Activated effector memory CD4-positive, alpha-beta T cell treated with anti-CD3 and anti-CD28 coated beads, Interleukin-2, amount 50 U/mL, for 16 hours (primary cell): Measurements from ENCODE around the gene KLK14.

Experiments used
- DNase-seq: peaks from one replicate; pipeline ENCODE4 v3.0.0-alpha.2; 2020

Gene KLK14

DNA sequence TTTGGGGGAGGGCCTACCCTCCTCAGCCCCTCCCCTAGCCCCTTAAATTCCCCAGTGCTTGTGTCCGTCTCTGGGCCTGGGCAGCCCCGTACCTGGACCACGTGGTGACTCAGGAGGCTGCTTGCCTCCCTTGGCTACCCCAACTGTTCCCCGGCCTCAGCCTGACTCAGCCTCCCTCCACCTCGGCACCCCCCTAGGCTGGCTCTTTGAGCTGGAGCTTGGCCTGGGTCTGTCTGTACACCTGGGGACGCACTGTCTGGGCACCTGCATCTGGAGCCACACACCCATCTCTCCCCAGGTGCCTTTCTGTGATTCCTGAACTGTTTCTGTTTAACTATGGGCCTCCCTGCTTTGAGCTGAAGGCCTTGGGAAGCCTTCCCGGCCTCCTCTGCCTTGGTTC lies 1.8 kb upstream of the KLK14 start:
- DNase-seq = peak; percentile 44

DNA sequence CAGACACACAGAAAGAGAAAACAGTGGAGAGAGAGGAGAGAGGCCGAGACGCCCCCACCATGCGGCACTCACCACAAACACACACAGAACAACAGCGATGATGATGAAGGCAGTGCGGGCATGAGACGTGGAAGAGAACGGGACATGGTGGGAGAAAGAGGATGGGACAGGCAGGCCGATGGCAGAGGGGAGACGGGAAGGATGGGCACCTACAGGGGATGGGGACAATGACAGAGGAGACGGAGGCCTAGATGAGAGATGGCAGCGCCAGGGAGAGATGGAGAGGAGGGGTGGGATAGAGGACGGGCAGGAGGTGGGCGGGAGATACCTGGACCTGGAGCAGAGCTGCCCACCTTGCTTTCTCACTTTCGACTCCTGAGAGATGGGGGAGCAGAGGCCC lies 1.1 kb upstream of the KLK14 start:
- DNase-seq = peak; percentile 34

DNA sequence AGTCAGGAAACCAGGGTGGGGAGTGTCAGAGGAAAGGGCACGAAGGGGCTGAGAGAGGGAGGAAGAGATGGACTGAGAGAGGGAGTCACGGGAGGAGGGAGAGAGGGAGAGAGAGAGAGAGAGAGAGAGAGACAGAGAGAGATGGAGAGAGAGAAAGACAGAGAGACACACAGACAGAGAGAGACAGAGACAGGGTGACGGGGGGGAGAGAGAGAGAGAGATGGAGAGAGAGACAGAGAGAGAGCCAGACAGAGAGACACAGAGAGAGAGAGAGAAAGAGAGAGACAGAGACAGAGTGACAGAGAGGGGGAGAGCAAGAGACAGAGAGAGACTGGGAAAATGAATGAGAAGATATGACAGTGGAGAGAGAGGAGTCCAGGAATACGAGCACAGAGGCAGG lies 494 bp upstream of the KLK14 start:
- DNase-seq = peak; percentile 21

DNA sequence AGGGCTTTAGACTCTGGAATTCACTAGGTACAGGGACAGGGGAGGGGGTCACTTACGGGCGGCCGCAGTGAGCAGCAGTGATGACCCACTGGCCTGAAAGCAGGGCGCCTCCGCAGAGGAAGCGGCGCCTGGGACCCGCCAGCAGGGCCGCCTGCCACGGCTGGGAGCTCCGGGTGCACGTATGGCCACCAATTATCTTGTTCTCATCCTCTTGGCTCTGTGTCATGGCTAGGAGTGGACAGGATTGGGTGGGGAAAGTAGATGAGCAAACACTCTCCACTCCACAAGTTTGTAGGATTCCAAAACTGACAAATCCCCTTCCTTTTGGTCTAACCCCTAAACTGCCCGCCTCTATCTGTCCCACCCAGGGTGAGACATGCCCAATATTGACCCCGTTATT lies 1.2 kb downstream of the KLK14 start:
- DNase-seq = peak; percentile 25

DNA sequence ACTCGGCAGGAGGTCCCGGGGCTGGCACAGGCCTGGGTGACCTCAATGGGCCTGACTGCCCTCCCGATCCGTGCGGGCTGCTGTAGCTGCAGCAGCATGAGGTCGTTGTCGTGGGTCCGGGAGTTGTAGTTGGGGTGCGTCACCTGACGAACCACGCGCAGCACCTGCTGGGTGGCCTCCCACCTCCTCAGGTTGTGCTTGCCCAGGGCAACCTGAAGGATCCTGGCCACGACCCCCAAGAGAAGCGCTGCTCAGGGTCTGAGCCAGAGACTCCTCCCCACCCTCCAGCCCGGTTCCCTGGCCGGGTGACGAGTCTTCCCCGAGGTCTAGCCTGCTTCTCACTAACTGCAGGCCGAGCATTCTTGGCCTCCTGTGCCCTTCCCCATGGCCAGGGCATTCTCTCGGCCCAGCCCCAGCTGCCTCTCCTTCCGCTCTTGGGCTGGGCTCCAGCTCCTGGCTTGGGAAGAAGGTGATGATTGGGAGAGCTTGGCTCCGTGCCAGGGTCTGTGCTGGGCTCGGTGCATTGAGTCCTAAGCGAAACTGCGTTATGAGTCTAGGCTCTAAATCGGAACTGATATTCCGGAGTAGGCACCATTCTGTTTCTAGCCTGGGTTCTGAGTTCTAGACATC lies 3.1 kb downstream of the KLK14 start:
- peak; percentile 25 for DNase-seq

DNA sequence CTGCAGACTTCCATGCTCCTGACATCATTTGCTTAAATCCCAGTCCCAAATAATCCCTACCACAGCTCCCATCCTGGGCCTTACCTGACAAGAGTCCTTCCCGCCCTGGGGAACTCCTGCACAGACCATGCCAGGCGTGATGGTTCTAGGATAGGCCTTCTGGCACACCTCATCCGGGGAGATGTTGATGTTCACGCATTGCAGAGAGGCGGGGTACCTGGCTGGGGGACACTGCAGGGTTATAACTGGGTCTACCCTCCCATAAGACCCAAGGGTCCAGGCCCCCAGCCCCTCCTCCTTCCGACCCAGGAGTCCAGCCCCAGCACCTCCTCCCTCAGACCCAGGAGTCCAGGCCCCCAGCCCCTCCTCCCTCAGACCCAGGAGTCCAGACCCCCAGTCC lies 4.0 kb downstream of the KLK14 start:
- no peak for DNase-seq

DNA sequence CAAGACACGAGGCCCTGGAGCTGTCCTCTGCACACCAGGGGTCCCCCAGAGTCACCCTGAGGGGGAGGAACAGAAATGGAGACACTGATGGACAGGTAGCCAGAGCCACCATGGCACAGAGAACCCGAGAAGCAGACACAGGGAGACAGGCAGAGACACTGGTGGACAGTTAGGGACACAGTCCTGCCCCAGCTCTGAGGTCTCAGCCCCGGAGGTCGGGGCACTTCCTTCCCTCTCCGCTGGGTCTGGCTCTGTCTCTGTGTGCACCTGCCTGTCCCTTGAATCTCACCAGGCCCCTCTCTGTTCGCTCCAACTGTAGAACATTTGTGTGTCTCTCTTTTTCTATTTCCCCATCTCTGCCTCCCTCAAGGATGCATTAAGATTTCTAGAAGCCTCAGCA lies 4.6 kb downstream of the KLK14 start:
- no peak for DNase-seq

DNA sequence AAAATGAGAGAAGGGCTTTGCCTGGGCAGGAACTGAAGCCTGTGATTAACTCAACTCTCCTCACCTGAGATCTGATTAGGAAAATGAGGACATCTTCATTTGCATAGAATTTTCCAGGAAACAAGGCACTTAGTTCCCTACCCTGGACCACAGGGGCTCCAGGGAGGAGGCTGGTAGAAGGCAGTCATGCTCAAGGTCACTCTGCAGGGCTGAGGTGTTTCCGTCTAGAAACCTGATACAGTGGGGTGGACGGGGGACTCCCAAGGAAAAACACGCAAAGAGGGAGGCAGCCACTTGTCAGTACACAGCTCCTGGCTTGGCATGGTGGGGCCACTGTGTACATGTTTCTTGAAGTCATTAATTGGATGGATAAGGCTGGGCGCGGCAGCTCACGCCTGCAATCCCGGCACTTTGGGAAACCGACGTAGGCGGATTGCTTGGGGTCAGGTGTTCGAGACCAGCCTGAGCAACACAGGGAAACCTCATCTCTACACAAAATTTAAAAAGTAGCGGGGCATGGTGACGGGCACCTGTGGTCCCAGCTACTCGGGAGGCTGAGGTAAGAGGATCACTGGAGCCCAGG lies 6.0 kb downstream of the KLK14 start:
- DNase-seq = peak; percentile 53

DNA sequence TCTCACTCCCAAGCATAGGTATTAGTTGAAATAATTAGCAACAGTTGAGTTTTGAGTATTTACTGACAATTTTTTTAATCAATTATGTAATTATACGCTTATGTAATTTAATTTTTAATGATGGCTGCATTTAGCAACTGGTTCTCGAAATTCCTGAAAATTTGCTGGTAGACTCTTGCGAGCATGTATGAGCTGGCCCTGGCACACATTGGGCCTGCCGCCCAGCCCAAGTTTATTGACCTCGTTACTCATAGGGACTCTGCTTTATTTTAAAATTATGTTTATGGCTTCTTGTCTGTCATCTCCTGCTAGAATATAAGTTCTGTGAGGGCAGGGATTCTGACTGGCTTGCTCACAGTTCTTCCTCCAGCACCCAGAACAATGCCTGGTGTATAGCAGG lies 6.7 kb downstream of the KLK14 start:
- peak; percentile 8 for DNase-seq

DNA sequence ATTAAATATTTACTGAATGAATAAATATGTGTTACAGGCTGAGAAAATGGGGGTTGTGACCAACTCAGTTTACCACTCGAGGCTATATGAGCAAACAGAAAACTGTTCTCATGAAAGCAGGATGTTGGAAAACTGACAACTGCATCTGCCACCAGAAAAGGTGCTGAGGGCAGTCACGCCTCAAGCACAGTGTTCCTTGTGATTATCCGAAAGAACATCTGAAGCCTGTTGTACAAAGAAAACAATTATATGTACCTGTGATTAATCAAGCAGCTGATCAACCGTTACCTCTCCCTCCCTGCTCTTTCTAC lies 11.6 kb downstream of the KLK14 start:
- DNase-seq = no peak

DNA sequence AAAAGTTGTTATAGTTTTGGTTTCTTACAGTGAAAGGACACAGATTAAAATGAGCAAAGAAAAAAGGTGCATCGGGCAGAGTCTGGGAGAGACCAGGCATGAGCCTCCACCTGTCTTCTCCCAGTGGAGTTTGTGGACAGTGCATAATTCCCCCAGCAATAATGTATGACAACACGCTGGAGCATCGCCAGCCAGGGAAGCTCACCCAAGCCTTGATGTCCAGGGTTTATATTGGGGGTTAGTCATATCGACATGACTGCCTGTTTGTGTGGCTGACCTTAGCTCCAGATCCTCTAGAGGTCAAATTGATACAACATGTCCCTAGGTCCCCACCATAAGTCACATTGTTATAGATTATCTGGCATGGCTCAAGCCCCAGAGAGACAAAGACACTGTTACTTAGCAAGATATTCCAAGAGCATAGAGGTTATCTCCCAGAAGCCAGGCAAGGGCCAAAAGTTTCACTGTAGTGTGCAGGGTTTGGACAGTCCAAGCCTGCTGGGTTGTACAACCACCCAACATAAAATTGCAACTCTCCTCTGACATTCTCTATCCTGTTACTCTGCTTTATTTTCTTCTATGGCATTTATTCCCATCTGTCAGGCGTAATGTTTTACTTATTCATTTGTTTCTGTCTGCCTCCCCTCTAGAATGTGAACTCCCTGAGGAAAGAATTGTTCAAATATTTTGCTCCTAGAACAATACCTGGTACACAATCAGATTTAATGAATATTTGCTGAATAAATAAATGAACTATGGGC lies 12.2 kb downstream of the KLK14 start:
- DNase-seq = no peak

DNA sequence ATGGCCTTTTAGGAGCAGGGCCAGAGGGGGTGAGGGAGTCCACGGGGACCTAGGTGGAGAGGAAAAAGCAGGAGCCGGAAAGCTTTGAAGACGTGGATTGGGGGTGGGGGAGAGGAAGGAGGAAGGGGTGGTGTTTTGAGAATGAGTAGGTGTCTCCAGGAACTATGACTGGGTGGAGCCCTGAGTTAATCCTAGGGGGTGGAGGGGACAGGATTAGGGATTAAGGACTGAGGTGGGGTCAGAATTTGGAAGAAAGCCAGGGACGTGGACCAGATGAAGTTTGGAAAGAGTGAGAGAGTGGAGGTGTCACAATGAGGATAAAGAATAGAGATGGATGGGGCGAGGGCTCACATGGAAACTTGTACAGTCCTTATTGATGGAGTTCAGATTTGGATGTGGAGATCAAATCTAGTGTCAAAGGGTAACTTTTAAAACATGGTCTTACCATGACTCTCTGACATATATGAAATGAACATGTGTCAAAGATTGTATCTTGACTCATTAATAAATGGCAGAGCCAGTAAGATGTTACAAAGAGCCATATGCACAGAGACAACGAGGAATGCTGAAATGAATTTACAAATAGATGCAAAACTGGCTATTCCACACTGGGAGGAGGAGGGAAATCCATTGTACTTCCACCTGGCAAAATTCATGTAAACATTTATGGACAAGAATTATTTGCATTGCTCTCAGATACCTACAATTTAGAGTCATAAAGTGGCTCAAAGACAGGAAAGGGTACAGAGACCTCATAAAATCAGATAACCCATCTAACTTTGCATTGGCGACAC lies 16.1 kb downstream of the KLK14 start:
- no peak for DNase-seq

DNA sequence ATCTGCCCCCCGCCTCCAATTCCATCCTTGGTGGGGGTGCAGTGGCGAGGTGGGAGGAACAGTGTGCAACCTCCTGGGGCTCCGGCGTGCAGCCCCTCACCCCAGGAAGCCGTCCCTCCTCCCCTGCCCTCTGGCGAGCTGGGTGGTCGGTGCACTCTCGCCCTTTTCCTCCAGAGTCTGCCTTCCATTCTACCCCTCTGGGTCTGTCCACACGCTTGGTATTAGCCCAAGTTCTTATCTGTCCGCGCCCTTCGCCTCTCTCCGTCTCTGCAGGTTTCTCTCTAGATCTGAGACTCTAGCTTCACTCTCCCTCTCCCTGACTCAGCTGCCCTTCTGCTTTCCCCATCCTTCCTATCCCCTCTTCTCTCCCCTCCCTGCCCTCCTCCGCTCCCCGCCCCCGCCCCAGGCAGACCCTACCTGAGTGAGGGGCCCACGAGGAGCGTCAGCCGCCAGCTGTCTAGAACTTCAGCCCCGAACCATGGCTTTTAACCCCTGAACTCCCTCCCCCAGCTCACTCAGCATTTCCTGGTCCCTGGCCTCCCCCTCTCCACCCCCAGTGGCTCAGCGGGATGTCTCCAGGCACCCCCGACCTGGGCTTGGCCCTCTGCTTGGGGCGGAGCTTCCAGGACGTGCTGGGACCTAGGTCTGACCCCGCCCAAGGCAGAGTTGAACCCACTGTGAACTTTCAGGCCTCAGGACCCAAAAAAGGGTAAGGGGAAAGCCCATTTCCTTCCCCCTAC lies 17.3 kb downstream of the KLK14 start:
- DNase-seq = no peak

DNA sequence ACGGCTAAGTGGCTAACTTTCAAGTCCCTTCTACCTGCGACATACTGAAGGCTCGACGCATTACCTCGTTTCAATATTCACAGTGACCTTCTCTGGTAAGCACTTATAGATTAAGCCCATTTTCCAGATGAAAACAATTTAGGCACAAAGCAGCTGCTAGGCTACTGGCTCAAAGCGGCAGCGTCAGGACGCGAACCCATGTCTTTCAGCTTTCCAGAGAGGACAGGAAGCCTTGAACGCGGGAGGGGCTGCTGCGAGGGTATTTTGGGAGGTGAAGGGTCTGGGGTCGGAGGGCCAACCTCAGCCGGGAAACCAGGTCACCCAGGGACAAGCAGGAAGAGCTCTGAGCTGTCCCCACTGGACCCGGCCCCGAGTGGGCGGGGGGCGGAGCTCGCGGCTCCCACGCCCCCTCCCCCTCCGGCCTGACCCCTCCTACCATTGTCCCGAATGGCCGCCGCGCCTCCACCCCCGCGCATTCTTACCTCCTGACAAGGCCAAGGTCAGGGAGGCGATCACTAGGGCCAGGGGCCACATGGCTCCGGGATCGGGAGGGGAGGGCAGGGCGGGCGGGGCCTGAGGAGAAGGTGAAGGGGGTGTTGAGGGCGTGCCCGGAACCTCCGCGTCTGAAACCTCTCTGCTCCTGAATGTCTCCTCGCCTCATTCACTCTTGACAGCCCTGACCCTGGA lies 18.0 kb downstream of the KLK14 start, which contains the start of gene KLK13:
Gene KLK13 (minus strand): TSS at position 559 of the 687 bp plus-strand sequence. CDS start 25 bp downstream, at position 534.
- no peak for DNase-seq

DNA sequence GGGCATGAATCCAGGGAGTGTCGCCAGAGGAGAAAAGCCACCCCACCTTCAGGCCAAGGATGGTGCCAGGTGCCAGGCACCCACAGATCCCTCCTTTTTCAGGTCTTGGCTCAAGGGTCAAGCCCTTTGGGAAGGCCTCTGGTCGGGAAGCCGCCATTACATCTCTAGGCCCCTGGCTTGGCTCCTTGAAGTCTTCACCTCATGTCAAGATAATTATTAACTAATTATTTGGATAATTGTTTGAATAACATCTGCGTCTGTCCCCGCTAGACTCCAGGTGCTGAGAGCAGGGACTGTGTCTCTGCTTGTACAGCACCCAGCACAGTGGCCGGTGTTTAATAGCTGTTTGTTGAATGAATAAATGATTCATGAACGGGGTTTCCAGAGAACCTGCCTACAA lies 19.0 kb downstream of the KLK14 start:
- DNase-seq = no peak

DNA sequence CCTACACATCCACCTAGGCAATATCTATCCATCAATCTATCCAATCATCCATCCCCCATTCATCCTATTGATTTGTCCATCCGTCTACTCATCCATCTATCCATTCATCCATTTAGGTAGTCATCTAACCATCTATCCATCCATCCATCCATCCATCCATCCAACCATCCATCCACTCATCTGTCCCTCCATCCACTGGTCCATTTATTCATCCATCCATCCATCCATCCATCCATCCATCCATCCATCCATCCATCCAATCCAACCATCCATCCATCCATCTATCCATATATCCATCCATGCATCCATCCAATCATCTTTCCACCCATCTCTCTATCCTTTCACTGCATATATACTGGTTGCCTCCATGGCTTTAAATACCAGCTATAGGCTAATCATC lies 21.7 kb downstream of the KLK14 start:
- no peak for DNase-seq

DNA sequence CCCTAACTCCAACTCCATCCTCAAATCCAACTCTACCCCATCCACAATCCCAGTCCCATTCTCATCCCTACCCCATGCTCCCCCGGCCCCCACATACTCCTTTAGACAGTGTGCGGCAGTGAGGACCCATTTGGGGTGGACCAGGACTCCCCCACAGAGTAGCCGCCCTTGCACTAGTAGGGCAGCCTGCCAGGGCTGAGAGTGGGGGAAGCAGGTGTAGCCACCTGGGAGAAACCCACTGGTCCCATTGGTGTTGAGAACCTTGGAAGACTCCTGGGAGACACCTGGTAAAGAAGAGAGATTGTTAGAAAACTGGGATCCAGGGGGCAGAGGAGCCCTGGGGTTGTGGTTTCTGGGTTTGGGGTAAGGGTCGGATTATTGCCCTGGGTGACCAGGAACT lies 22.4 kb downstream of the KLK14 start:
- no peak for DNase-seq

DNA sequence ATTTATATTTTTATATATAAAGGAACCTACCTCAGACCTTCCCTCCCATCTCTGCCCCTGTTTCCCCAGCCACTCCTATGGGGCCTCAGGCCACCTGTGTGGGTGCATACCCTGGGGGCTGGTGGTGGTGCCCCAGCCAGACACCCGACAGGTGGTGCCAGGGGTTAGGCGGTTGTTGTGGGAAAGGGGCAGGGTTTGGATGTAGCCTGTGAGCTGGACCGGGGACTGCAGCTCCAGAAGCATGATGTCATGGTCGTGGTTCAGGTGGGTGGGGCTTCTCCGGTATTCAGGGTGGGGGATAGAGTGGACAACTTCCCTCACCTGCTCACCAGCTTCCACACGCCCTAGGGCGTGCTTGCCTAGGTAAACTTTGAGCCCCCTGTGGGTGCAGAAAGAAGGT lies 23.0 kb downstream of the KLK14 start:
- no peak for DNase-seq

DNA sequence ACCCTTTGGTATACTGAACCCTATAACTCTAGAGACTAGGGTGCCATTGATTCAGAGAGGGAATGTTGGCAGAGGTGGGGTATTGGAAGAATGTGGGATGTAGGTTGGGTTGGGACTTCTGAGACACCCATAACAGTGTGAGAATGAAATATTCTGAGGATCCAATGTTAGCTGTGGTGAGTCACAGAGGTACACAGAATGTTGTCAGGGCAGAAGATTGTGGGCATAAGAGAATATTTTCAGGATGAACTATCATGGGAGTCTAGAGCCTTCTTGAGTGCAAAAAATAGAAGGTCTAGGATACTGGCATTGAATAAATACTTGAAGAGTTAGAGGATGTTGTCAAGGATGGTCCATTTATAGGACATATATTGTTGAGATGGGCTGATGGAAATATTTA lies 26.8 kb downstream of the KLK14 start:
- no peak for DNase-seq

DNA sequence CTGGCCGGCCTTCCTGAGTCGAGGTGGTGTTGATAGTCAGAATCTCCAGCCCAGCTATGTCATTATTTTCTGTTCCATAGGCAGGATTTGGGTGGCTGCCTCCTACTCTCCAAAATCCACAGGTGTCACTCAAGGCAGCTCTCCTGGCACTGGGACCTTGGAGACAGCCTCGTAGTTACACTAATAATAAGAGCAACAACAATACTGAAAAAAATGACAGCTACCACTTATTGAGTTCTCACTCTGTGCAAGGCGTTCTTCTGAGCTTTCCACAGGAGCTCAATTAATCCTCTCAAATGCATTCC lies 35.7 kb downstream of the KLK14 start:
- DNase-seq = no peak

DNA sequence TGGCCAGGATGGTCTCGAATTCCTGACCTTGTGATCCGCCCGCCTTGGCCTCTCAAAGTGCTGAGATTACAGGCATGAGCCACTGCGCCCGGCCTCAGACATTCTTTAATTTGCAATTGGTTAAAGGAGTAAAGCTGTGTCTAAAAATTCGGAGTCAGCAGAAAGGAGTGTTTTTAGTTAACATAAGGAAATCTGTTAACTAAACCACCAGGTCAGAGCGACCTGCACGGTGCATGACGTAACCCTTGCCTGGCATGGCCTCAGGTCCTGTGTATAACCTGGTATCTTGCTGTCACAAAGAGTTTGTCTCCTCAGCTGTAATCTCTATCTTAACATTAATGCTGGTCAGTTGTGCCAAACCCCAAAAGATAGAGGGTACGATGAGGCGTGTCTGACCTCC lies 38.4 kb downstream of the KLK14 start:
- DNase-seq = no peak

DNA sequence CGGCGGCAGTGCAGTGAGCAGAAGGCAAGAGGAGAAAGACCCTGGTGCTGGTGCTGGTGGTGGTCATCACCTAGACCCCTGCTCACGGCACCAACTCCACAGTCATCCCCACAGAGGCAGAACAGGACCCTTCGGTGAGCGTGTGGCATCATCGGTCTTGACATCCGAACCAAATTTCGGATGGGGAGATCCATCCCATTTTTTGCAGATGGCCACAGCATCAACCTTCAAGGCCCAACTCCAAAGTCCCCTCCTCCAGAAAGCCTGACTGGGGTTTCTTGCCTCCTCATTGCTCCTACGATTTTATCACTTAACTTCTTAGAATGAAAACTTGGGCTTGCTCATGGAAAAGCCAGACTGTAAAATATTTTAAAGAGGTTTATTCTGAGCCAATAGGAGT lies 39.2 kb downstream of the KLK14 start:
- no peak for DNase-seq

DNA sequence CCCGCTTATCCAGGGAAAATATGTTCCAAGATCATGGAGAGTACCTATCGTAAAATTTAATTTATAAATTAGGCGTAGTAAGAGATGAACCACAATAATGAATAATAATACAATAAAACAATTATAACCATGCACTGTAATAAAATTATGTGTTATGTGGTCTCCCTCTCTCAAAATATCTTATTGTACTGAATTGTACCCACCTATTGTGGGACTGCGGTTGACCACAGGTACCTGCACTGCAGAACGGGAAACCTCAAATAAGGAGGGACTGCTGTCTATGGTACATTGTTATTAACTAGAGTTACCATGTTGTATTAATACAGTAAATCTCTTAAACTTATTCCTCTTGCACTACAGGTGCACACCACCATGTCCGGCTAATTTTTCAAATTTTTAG lies 42.5 kb downstream of the KLK14 start:
- no peak for DNase-seq
